Gastroesophageal sphincter (tissue), 3 donors: ENCODE results near the gene FSHR.

Experiments
- CTCF ChIP-seq, 4 experiments: fragments of 200-600 bp in 2 of 4; fragments of 450-650 bp in 2 of 4; sonication (generic) in 1 of 4; IDR thresholded peaks; one replicate each; pipeline ENCODE4 v1.5.1; 2017 to 2019; ENCODE audit warnings: antibody characterized with exemption in 4 of 4, mild to moderate bottlenecking in 2 of 4, moderate library complexity in 2 of 4
- EP300 ChIP-seq: sonication (generic); formaldehyde crosslinking; IDR thresholded peaks from one replicate; pipeline ENCODE4 v1.6.1; 2017; ENCODE audit warnings: antibody characterized with exemption, mild to moderate bottlenecking
- POLR2AphosphoS5 ChIP-seq: sonication (generic); formaldehyde crosslinking; IDR thresholded peaks from one replicate; pipeline ENCODE4 v1.6.1; 2017; ENCODE audit warnings: antibody characterized with exemption

GRCh38 chr2:49110571-49110970, 43.7 kb downstream of the FSHR start:
- TF ChIP-seq CTCF (IDR thresholded peaks at IDR 0.05) = no peak
- TF ChIP-seq EP300 = no peak
- no peak for TF ChIP-seq POLR2AphosphoS5
